Mucosa of gallbladder (tissue), 1 donor: Measurements from ENCODE around the gene PTGER4. TPM values are rescaled to one million over a fixed set of nuclear protein-coding genes. Genes with fewer than 3 reads are reported as not detected.

Experiments used
- total RNA-seq: library from RNA; stranded (reverse); gene quantifications from one replicate; pipeline ENCODE4 v1.2.1, GENCODE V29; 2021
- donor health status: DM: no; HTN: no; CAD: no.

Gene PTGER4
- total RNA-seq, 1 donor from 2014 or later, result 24.0 TPM

Other genes with a start within 250 kb of the PTGER4 start
- 17.6 TPM for gene TTC33, start 76.0 kb downstream of the PTGER4 start, total RNA-seq
- gene PRKAA1, start 118.5 kb downstream of the PTGER4 start, total RNA-seq, result 91.5 TPM
- gene RPL37, start 155.3 kb downstream of the PTGER4 start, total RNA-seq, result 820 TPM
- 21.9 TPM for gene CARD6, start 161.5 kb downstream of the PTGER4 start, total RNA-seq
- 355 TPM for gene C7, start 229.6 kb downstream of the PTGER4 start, total RNA-seq